GM13976 (cell line): ENCODE measurements around the gene RNU4-1.
A peak's percentile ranks its signal among the peaks of the same experiment; 100 is the strongest.

Experiments used
- DNase-seq: peaks from one replicate; pipeline ENCODE4 v3.0.0; 2012; ENCODE audit warnings: low spot score
- CTCF ChIP-seq: IDR thresholded peaks from 2 replicates; pipeline ENCODE4 v1.5.1; 2012; ENCODE audit warnings: borderline replicate concordance, mild to moderate bottlenecking; ENCODE audit not compliant: insufficient read depth; ENCODE audit errors: extremely low read depth, missing control alignments, control extremely low read depth
- in situ Hi-C: fragments of 300-500 bp; cut with MboI; formaldehyde crosslinking; loops from one replicate; pipeline ENCODE4 v1.12.0; 2022; ENCODE audit warnings: low sequenced_read_pairs, mixed read lengths, inconsistent platforms; ENCODE audit not compliant: unreplicated experiment

The RNU4-1 gene

GRCh38 chr12:120321382-120322202, 28.6 kb upstream of the RNU4-1 start:
- in situ Hi-C loops: no loop called here
- no peak for DNase-seq
- TF ChIP-seq CTCF: no peak

DNA sequence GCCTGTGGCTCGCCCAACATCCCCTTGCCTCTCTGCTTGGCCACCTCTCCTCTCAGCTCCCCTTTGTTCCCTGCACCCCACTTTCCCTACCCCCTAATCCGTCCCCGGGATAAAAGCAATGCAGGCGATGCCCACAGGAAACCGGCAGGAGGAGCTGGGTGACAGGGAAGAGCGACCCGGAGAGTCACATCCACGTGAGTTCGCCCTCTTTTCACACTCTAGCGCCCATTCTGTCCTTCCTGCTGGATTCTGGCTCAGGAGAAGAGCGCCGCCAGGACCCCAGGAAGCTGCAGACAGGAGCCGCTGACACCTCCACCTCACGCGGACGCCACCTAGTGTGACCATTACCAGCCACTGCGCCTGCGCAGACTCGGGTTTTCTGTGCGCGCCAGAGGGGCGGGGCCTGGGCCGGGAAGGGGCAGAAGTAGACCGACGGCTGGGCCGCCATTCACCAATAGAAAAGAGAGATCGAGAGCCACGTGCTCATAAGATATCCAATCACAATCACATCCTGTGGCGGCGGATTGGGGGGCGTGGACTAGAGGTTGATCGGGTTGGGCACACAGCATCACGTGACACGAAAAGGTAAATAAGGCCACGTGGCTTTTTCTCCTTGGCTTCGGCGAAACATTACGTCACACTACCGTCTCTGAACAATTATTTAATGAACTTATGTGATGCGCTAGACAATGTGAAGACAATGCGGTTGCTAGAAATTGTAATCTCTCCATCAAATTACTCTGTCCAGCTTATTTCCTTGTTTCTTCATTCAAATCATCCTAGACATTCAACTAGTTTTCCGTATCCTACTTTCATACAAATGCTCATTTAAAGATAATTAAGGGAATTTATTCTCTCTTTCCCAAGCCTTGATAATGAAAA, 24.4 kb upstream of the RNU4-1 start:
- DNase-seq: peak; percentile 98
- in situ Hi-C loops: no loop called here

DNA sequence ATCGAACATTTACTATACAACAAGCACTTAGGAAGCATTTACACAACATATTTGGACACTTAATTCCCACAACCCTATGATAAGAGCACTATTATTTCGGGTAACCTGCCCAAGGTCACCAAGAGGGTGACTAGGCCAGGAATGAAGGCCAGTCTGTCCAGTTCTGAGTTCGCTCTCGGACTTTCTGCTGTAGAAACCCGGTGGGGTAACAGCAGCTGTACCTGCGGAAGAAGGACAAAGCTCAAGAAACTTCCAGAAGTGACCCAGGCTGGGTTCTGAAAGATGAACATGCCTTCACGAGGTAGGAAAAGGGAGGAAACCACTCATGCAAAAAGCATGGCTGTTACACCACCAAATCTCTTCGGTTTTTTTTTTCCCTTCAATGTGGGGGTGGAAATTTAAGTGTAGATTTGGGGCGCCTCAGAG, 23.8 kb upstream of the RNU4-1 start:
- in situ Hi-C loops: no loop called here
- DNase-seq: no peak

More for the DNA sequence above, 24.4 kb upstream of the RNU4-1 start:
- peak; percentile 10 for TF ChIP-seq CTCF

GRCh38 chr12:120314220-120314619, 21.2 kb upstream of the RNU4-1 start:
- in situ Hi-C loops: no loop called here
- TF ChIP-seq CTCF: no peak
- no peak for DNase-seq

More for the DNA sequence above, 23.8 kb upstream of the RNU4-1 start:
- no peak for TF ChIP-seq CTCF

DNA sequence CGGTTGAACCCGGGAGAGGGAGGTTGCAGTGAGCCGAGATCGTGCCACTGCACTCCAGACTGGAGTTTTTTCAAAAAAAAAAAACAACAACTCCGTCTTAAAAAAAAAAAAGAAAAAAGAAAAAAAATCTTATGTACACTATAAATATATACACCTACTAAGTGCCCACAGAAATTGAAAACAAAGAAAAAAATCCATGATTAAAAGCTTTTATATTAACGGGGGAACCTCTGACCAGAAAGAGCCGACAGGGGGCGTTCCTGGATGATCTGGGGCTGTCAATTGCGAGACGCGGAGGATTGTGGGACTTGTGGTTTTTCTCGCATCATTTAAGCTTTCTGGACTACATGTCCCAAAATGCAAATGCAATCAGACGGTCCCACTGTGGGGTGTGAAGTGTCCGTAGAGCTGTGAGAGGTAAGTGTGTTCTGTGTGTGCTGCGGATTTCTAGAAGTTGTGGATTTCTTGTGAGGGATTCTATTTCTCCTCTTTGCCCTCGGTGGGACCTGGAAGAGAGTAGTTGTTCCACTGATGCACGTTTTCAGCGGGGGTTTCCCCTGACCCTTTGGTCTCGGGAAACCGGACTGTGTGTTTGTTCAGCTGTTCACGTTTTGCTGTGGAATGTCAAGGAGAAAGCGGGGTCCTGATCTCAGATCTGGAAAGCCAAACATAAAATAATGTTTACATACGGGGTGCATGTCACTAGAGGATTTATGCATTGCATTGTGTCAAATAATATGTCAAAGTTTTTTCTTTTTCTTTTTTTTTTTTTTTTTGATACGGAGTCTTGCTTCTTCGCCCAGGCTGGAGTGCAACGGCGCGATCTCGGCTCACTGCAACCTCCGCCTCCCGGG, 9.2 kb upstream of the RNU4-1 start, which contains the start of gene SIRT4:
SIRT4 (plus strand) TSS at position 360 of the 854 bp plus-strand sequence. CDS start 1,241 bp downstream, outside the sequence.
- TF ChIP-seq CTCF: peak; percentile 75
- in situ Hi-C loops: no loop called here
- DNase-seq: peak; percentile 94

- no peak for TF ChIP-seq CTCF
- in situ Hi-C loops: no loop called here
These were observed 701 bp downstream of the RNU4-1 start for GRCh38 chr12:120292411-120292660.

More at GRCh38 chr12:120292411-120292660, 701 bp downstream of the RNU4-1 start:
- DNase-seq: no peak
